GM21390 (cell line): ENCODE data around the gene TNNI3.

Experiments used
- ATAC-seq: cut with Tn5 transposase; IDR thresholded peaks from one replicate; pipeline ENCODE4 v1.9.1; 2021; ENCODE audit not compliant: unreplicated experiment

The TNNI3 gene

GRCh38 chr19:55147545-55148251 is 9.8 kb downstream of the TNNI3 start:
- no peak for ATAC-seq

DNA sequence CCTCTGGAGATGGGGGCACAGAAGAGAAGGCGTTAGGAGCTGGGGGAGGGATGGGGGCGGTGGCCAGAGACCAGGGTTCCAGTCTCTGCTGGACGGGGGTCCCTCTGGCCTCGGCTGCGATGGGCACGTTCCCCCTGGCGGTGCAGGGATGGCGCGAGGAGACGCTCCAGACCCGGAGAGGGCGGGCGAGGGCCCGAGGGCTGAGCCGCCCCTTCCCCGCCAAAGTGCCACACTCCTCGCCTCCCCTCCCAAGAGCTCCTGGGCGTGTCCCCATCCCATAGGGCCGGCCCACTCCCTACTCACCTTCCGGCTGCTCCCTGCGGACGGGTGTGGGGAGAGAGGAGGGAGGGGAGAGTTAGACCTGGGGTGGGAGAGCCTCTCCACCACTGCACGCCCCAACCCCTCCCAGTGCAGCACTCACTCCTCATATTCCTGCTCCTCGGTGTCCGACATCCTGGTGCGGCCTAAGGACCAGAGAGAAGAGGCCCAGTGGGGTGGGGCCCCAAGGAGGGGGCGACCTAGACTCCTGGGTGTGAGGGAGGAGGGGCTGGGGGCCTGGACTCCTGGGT is 10.7 kb downstream of the TNNI3 start:
- ATAC-seq, result no peak

- no peak for ATAC-seq
Measured at GRCh38 chr19:55146078-55146704, 11.3 kb downstream of the TNNI3 start.

GRCh38 chr19:55145232-55145631 is 12.3 kb downstream of the TNNI3 start:
- ATAC-seq, result no peak

DNA sequence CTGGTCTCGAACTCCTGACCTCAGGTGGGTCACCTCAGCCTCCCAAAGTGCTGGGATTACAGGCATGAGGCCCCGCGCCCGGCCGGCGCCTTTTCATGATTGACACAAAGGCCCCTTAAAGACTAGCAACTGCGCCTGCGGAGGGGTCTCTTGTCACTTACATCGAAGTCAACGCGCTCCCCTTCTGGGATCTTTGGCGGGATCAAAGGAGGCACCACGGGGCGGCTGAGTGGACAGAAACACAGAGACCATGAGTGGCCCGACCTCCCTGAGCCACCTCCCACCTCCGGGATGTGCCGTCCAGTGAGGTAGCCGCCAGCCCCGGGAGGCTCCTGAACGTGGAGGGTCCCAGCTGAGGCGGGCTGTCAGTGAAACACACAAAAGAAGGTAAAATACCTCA is 15.8 kb downstream of the TNNI3 start:
- ATAC-seq, result no peak

DNA sequence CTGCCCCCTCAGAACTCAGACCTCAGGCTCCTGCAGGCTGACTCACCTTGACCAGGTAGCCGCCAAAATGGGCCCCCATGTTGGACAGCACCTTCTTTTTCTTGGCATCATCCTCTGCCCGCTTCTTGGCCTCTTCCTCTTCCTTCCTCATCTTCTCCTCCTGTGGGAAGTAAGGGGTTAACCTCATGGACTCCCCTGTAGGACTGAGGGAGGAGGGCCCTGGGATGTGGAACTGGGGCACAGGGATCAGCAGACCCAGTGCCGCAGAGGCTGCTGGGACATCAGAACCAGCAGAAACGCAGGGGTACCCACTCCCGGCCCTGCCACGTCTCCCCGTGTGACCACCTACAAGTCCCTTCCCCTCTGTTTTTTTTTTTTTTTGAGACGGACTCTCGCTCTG is 19.6 kb downstream of the TNNI3 start:
- ATAC-seq, result no peak

DNA sequence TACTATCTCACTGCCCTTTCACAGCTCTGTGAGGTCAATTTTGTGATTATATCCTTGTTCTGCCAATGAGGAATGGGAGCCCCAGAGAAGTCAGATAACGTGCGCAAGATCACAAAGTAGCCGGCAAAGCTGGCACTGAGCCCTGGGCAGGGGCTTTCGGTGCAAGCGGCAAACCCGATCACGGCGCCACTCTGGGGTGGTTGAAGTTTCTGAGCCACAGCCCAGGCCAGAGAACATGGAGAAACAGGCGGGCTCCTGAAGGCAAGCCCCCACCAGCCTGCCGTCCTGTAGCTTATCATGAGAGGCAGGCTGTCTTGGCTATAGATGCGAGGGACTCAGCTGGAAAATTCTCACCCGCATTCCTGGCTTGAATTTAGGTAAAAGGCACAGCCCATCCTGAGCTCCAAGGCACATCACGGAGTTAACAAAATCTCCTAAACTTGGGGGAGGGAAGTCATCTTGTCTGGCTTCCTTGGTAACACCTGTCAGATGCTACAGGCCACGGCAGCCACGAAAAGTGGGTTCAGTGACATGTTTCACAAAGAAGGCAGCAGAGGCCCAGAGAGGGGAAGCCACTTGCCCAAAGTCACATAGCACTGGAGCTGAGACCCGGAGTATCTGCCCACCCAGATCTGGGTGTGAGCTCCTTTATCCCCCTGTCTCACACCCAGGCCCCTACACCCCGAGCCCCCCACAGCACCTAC is 21.0 kb downstream of the TNNI3 start:
- ATAC-seq, result no peak

GRCh38 chr19:55134736-55135135 is 22.8 kb downstream of the TNNI3 start:
- ATAC-seq, result no peak

DNA sequence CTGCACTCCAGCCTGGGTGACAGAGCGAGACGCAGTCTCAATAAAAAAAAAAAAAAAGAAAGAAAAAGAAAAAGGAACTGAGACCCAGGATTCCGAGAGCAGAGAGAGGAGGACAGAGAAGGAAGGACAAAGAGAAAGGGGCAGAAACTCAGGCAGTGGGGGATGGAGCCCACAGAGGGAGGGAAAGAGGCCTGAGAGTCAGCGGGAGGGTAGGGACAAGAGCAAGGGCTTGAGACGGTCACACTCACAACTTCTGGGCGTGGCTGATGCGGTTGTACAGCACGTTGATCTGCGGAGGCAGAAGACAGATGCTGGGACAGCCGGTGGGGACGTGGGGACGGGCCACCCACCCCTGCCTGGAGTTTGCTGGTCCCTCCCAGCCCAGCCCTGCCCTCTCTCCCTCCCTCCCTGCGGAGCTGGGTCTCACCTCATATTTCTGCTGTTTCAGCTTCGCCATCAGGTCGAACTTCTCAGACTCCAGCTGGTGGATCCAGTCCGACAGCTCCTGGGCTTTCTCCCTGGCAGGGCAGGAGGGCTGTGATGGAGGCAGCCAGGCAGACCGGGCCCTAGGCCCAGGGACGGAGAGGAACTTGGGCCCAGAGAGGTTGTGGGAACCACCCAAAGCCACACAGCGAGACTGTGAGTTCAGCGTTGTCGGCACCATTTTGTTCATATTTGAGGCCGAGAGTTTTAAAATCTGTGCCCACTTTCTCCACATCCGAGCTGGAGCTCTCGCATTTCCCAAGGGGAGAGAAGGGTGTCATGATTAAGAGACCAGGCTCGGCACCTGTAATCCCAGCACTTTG is 23.7 kb downstream of the TNNI3 start:
- no peak for ATAC-seq

- no peak for ATAC-seq
Measured at GRCh38 chr19:55132453-55133129, 24.9 kb downstream of the TNNI3 start.

- no peak for ATAC-seq
Measured at GRCh38 chr19:55131421-55131820, 26.1 kb downstream of the TNNI3 start.

- no peak for ATAC-seq
Measured at GRCh38 chr19:55119053-55119452, 38.5 kb downstream of the TNNI3 start.

GRCh38 chr19:55118401-55118991 is 39.0 kb downstream of the TNNI3 start:
- no peak for ATAC-seq

DNA sequence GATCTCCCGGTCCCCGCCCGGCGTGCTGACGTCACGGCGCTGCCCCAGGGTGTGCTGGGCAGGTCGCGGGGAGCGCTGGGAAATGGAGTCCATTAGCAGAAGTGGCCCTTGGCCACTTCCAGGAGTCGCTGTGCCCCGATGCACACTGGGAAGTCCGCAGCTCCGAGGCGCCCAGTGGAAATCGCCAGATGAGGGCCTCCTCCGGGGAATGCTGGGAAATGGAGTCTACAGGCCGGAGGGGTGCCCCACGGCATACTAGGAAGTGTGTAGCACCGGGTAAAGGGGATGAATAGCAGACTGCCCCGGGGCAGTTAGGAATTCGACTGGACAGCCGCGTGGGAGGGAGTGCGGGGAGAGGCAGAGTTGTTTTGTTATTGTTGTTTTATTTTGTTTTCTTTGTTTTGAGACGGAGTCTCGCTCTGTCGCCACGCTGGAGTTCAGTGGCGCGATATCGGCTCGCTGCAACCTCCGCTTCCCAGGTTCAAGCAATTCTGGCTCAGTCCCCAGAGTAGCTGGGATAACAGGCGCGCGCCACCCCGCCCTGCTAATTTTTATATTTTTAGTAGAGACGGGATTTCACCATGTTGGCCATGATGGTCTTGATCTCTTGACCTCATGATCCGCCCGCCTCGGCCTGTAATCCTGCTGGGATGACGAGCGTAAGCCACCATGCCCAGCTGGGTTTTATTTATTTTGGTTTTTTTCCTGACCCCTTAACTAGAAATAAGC is 39.7 kb downstream of the TNNI3 start:
- ATAC-seq, result peak; percentile 78

DNA sequence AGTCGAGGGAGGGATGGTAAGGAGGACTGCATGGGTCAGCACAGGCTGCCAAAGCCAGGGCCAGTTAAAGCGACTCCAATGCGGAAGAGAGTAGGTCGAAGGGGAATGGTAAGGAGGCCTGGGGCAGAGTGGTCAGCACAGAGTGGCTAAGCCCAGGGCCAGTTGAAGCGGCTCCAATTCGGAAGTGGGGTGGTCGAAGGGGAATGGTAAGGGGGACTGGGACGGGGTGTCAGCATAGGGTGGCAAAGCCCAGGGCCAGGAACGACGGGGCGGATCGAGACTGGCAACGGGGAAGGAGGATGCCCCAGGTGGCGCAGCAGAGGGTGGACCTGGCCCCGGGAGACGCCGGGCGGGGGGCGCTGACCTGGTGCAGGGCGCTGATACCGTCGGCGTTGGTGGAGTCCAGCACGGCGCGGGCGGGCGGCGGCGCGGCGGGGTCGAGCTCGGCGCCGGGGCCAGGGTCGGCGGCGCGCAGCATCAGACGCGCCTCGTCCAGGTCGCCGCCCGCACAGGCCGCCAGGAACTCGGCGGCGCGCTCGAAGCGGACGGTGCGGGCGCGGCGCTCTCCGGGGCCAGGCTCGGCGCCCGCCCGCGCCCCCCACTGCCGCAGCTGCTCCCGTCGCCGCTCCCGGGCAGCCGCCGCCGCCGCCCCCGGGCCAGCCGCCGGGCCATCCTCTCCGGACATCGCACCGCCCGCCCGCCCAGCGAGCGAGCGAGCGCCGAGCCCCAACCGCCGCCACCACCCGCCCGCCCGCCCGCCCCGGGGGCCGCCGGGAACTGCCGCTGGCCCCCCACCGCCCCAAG is 40.5 kb downstream of the TNNI3 start, which contains the start of gene PPP1R12C:
Gene PPP1R12C, minus strand, starts transcription at position 779 of the 804 bp plus-strand sequence. Its CDS starts 94 bp downstream, at position 685.
- ATAC-seq, result peak; percentile 10

GRCh38 chr19:55116232-55116858 is 41.2 kb downstream of the TNNI3 start:
- peak; percentile 34 for ATAC-seq

DNA sequence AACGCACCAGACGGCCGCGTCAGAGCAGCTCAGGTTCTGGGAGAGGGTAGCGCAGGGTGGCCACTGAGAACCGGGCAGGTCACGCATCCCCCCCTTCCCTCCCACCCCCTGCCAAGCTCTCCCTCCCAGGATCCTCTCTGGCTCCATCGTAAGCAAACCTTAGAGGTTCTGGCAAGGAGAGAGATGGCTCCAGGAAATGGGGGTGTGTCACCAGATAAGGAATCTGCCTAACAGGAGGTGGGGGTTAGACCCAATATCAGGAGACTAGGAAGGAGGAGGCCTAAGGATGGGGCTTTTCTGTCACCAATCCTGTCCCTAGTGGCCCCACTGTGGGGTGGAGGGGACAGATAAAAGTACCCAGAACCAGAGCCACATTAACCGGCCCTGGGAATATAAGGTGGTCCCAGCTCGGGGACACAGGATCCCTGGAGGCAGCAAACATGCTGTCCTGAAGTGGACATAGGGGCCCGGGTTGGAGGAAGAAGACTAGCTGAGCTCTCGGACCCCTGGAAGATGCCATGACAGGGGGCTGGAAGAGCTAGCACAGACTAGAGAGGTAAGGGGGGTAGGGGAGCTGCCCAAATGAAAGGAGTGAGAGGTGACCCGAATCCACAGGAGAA is 42.0 kb downstream of the TNNI3 start:
- ATAC-seq, result no peak
